Panc1 (cell line): ENCODE results near the gene CEP83. TPM values are rescaled to one million over a fixed set of nuclear protein-coding genes. Genes with fewer than 3 reads are reported as not detected.

Experiments
- ATAC-seq: fragments of 200-7000 bp; cut with Tn5 transposase; 2 replicates; pipeline ENCODE4 v1.9.1; 2020; ENCODE audit warnings: mild to moderate bottlenecking, moderate library complexity
- BruUV-seq: library from RNA; stranded (reverse); fragments of 400-500 nt; replicated peaks from 2 replicates; lab custom pipeline; 2021; lab: Mats Ljungman, UMichigan
- CTCF ChIA-PET: fragments of 300-600 bp; sonication (Branson Sonifier 250); formaldehyde crosslinking; loops from one replicate; lab custom pipeline; 2022; ENCODE audit warnings: antibody characterized with exemption; lab: Charles Lee
- POLR2A ChIA-PET: fragments of 300-600 bp; sonication (Branson Sonifier 250); formaldehyde crosslinking; loops from one replicate; lab custom pipeline; 2022; ENCODE audit warnings: antibody characterized with exemption; lab: Charles Lee
- DNase-seq: peaks from one replicate; pipeline ENCODE4 v3.0.0-alpha.2; 2010; ENCODE audit warnings: low read depth, low spot score
- H3K27ac ChIP-seq: 2 replicates; pipeline ENCODE4 v1.5.1; 2011; ENCODE audit warnings: mild to moderate bottlenecking, low read length, inconsistent platforms
- H3K27me3 ChIP-seq: fragments of 200-500 bp; sonication (Bioruptor generic); 2 replicates; pipeline ENCODE4 v1.6.0; 2014; ENCODE audit warnings: low read length, inconsistent platforms; ENCODE audit not compliant: control insufficient read depth, insufficient read depth
- H3K36me3 ChIP-seq: fragments of 200-500 bp; sonication (Bioruptor generic); 2 replicates; pipeline ENCODE4 v1.5.1; 2014; ENCODE audit warnings: inconsistent platforms, mild to moderate bottlenecking, low read length, moderate library complexity; ENCODE audit not compliant: control insufficient read depth, insufficient read depth
- H3K4me1 ChIP-seq: 2 replicates; pipeline ENCODE4 v1.5.1; 2011; ENCODE audit warnings: inconsistent platforms, mild to moderate bottlenecking, low read length, moderate library complexity; ENCODE audit not compliant: control insufficient read depth, insufficient read depth
- H3K4me3 ChIP-seq, 2 experiments: 2 replicates each; pipeline ENCODE4 v1.5.1; 2011 to 2012; ENCODE audit warnings: low read depth in 2 of 2, low read length in 2 of 2, mild to moderate bottlenecking in 2 of 2, inconsistent platforms in 1 of 2, moderate library complexity in 1 of 2
- H3K9me3 ChIP-seq: fragments of 200-500 bp; sonication (Bioruptor generic); 2 replicates; pipeline ENCODE4 v1.5.1; 2014; ENCODE audit warnings: low read depth, mild to moderate bottlenecking, inconsistent platforms, low read length, moderate library complexity; ENCODE audit not compliant: control insufficient read depth, insufficient read depth
- CTCF ChIP-seq: fragments of 450-650 bp; IDR thresholded peaks from 2 replicates; pipeline ENCODE4 v1.5.1; 2017; ENCODE audit warnings: mild to moderate bottlenecking
- POLR2AphosphoS5 ChIP-seq: IDR thresholded peaks from 2 replicates; pipeline ENCODE4 v1.6.1; 2012; ENCODE audit warnings: mild to moderate bottlenecking, low read depth, low read length, moderate library complexity
- REST ChIP-seq, 2 experiments: IDR thresholded peaks; 2 replicates each; pipeline ENCODE4 v1.6.1; 2011 to 2012; ENCODE audit warnings: low read depth in 2 of 2, control low read depth in 1 of 2, low read length in 1 of 2, mild to moderate bottlenecking in 1 of 2, moderate library complexity in 1 of 2; ENCODE audit not compliant: insufficient read depth in 1 of 2
- in situ Hi-C: cut with HindIII; loops from 2 replicates; pipeline ENCODE4 v1.10.0; 2016; ENCODE audit warnings: low sequenced_read_pairs, low pct_unique_long_range_greater_than_20kb
- intact Hi-C: fragments of 100-400 bp; cut with micrococcal nuclease; formaldehyde crosslinking; loops from one replicate; pipeline ENCODE4 v1.10.0; 2022; ENCODE audit not compliant: unreplicated experiment
- total RNA-seq: library from RNA; stranded (reverse); gene quantifications from one replicate; pipeline ENCODE4 v1.2.1, GENCODE V29; 2021; ENCODE audit not compliant: unreplicated experiment

The CEP83 gene
- total RNA-seq, 1 experiment from 2014 or later, result 28.0 TPM

GRCh38 chr12:94265539-94265938 lies 194.1 kb downstream of the CEP83 start:
- TF ChIP-seq CTCF (no peak), REST (IDR thresholded peaks at IDR 0.05; ENCODE audit: insufficient read depth in 1 of 2, low read depth in 2 of 2, low read length in 1 of 2) (no peak)
- DNase-seq, result no peak
- intact Hi-C loops (no loop called here), in situ Hi-C loops (no loop called here)
- ChIA-PET CTCF (no interaction called here), POLR2A (no interaction called here)
- no TSS peak for BruUV-seq
- no peak overlapping the region for H3K27ac ChIP-seq
- no peaks in the 10 kb centered on the region for H3K36me3 ChIP-seq
- peaks cover 10% of the 10 kb centered on the region for H3K27me3 ChIP-seq
- no peak for ATAC-seq
- H3K4me1 ChIP-seq, result 0 out of 2 replicates have a peak, but pooled peaks cover 4% of the 10 kb centered on the region
- H3K4me3 ChIP-seq, result no peak overlapping the region
- H3K9me3 ChIP-seq, result no peaks in the 10 kb centered on the region

DNA sequence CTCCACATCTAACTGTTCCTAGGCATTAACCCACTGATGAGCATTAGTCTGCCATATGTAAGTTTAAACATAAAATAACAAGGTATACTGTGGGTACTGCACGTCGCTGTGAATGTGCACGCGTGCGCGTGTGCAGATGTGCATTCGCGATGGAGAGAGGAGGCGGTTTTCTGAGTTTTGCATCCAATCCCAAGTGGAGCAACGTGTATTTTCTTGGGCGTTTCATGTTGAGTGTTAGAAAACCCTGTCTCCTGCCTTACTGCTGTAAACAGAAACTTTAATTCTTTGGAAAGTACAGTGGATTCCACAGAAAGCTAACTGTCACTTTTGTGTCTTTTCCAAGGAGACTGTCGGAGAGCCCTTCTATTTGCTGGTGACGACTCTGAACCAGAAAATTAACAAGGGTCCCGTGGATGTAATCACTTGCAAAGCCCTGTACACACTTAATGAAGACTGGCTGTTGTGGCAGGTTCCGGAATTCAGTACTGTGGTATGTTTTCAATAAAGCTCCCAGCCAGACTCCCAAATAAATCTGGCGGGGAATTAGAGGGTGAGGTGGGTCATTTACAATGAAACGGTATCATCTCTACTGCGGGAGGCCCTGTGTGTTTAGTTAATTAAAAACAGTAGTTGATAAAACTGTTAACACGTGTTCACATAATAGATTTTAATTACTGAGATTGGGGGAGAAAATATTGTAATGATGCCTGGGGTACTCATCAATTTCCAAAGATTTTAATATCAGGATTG lies 194.8 kb downstream of the CEP83 start:
- Histone ChIP-seq H3K4me3 (no peak overlapping the region), H3K9me3 (no peaks in the 10 kb centered on the region), H3K4me1 (0 out of 2 replicates have a peak, but pooled peaks cover 4% of the 10 kb centered on the region), H3K27me3 (peaks cover 10% of the 10 kb centered on the region), H3K27ac (no peak overlapping the region), H3K36me3 (no peaks in the 10 kb centered on the region)
- ChIA-PET CTCF (no interaction called here), POLR2A (no interaction called here)
- ATAC-seq (no peak), DNase-seq (no peak)
- intact Hi-C loops, result no loop called here
- in situ Hi-C loops, result no loop called here
- TF ChIP-seq POLR2AphosphoS5 (no peak), CTCF (no peak)
- no TSS peak for BruUV-seq
